Small intestine (tissue), 7 donors: ENCODE measurements around the gene LTBP2. TPM values are rescaled to one million over a fixed set of nuclear protein-coding genes. Genes with fewer than 3 reads are reported as not detected.

Experiments
- DNase-seq, 2 donors: peaks; one replicate each; pipeline versions ENCODE4 v3.0.0 to v3.0.0-alpha.2; 2013
- FAIRE-seq: peaks from 2 replicates; lab custom pipeline; 2012; peaks lifted over from hg19 to GRCh38; lab: Jason Lieb, UNC
- H3K27ac ChIP-seq, 3 donors: one replicate each; pipeline ENCODE4 v1.5.1; 2013; ENCODE audit warnings: low read length in 2 of 3, mild to moderate bottlenecking in 2 of 3, control low read depth in 1 of 3, inconsistent platforms in 1 of 3, low read depth in 1 of 3, moderate library complexity in 1 of 3
- H3K27me3 ChIP-seq, 3 donors: one replicate each; pipeline ENCODE4 v1.6.1; 2013; ENCODE audit warnings: low read length in 3 of 3, inconsistent platforms in 1 of 3; ENCODE audit not compliant: control insufficient read depth in 3 of 3, insufficient read depth in 3 of 3
- H3K36me3 ChIP-seq, 3 donors: one replicate each; pipeline ENCODE4 v1.6.1; 2013; ENCODE audit warnings: low read length in 3 of 3, inconsistent platforms in 1 of 3, low read depth in 1 of 3, mild to moderate bottlenecking in 1 of 3, moderate library complexity in 1 of 3; ENCODE audit not compliant: control insufficient read depth in 3 of 3, insufficient read depth in 2 of 3
- H3K4me1 ChIP-seq, 3 donors: one replicate each; pipeline ENCODE4 v1.6.1; 2013; ENCODE audit warnings: low read length in 2 of 3, inconsistent platforms in 1 of 3, low read depth in 1 of 3, mild to moderate bottlenecking in 1 of 3, moderate library complexity in 1 of 3; ENCODE audit not compliant: control insufficient read depth in 3 of 3, insufficient read depth in 2 of 3
- H3K4me3 ChIP-seq, 3 donors: one replicate each; pipeline ENCODE4 v1.5.1; 2013; ENCODE audit warnings: low read length in 3 of 3, control low read depth in 1 of 3, inconsistent platforms in 1 of 3, low read depth in 1 of 3, mild to moderate bottlenecking in 1 of 3, moderate library complexity in 1 of 3
- H3K9me3 ChIP-seq, 2 donors: one replicate each; pipeline ENCODE4 v1.6.1; 2013; ENCODE audit warnings: low read depth in 1 of 2, low read length in 1 of 2; ENCODE audit not compliant: control insufficient read depth in 2 of 2, insufficient read depth in 1 of 2
- WGBS, 3 donors: extraction: QIAGEN DNeasy Blood & Tissue Kit; methylation state at CpG; one replicate each; pipeline ENCODE4 v1.1.7; 2013; 5-methylcytosine and 5-hydroxymethylcytosine counted together
- polyA plus RNA-seq, 4 donors: library from polyadenylated mRNA; stranded (reverse) in 3 of 4; unstranded in 1 of 4; fragments of 200-250 nt in 3 of 4; fragments of 120-200 nt in 1 of 4; gene quantifications; one replicate each; pipeline versions ENCODE4 v1.2.1 to v1.2.3, GENCODE V29; 2013
- donor health status: healthy with polysubstance abuse.
- donor health status: control.
- donor health status: control.
- donor health status: Bipolar disorder and iron deficiency.
- donor health status: healthy.

LTBP2 gene
- polyA plus RNA-seq, 4 donors, result 0.22 to 1.8 (median 1.1) TPM

DNA sequence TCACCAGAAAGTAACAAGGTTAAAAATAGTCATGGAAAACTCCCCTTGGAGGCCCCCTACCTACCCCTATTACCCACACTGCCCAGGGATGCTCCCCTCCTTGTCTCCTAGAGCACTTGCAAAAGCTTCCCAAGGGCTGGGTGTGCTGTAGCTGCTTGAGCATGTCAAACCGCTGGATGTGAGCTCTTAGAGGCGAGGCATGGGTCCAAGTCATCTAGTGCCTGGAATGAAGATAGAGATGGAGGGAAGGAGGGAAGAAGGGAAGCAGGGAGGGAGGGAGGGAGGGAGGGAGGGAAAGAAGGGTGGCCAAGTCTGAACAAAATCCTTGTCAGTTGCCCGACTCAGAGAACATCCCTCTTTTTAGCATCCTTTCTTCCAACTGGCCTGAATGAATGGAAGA is 43.1 kb downstream of the LTBP2 start:
- WGBS, 3 donors, result 65 to 94% (median 90%) methylated on average over 3 of the region's 3 CpGs
- Histone ChIP-seq H3K4me1 (peaks cover 0 to 23% (median 0%) of the 10 kb centered on the region in 3 donors), H3K27ac (no peak overlapping the region), H3K27me3 (no peaks in the 10 kb centered on the region), H3K36me3 (no peaks in the 10 kb centered on the region), H3K4me3 (no peak overlapping the region), H3K9me3 (no peaks in the 10 kb centered on the region)
- DNase-seq (no peak), FAIRE-seq (no peak)

DNA sequence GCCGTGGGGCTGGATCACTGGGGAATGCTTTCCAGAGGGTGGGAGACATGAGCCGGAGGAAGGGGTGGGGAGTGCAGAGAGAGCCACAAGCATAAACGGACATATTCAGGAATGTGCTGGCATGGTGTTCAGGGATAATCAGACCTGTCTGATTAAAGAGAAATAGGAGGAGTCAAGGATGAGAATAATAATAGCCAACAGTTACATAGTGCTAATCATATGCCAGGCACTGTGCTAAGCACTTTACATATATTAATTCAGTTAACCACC is 43.7 kb downstream of the LTBP2 start:
- no peaks in the 10 kb centered on the region for H3K36me3 ChIP-seq
- no peak overlapping the region for H3K4me3 ChIP-seq
- DNase-seq (no peak), FAIRE-seq (no peak)
- H3K9me3 ChIP-seq, result no peaks in the 10 kb centered on the region
- no peaks in the 10 kb centered on the region for H3K27me3 ChIP-seq
- no peak overlapping the region for H3K27ac ChIP-seq
- H3K4me1 ChIP-seq, result peaks cover 0 to 17% (median 0%) of the 10 kb centered on the region in 3 donors
- WGBS, 3 donors, result 65 to 78% (median 71%) methylated on average over 3 of the region's 3 CpGs

- Histone ChIP-seq H3K4me1 (peaks cover 0 to 14% (median 0%) of the 10 kb centered on the region in 3 donors), H3K27ac (no peak overlapping the region), H3K27me3 (no peaks in the 10 kb centered on the region), H3K9me3 (no peaks in the 10 kb centered on the region), H3K4me3 (no peak overlapping the region), H3K36me3 (no peaks in the 10 kb centered on the region)
- no peak for FAIRE-seq
- 86 to 89% (median 86%) methylated on average over 21 of the region's 21 CpGs for WGBS, 3 donors
- DNase-seq, result no peak
These were observed 44.2 kb downstream of the LTBP2 start for GRCh38 chr14:74567646-74568379.

GRCh38 chr14:74567219-74567618 is 44.8 kb downstream of the LTBP2 start:
- WGBS, 3 donors, result 42 to 73% (median 72%) methylated on average over 8 to 9 of the region's 9 CpGs
- no peaks in the 10 kb centered on the region for H3K36me3 ChIP-seq
- no peaks in the 10 kb centered on the region for H3K27me3 ChIP-seq
- no peak overlapping the region for H3K4me3 ChIP-seq
- no peak for FAIRE-seq
- no peaks in the 10 kb centered on the region for H3K9me3 ChIP-seq
- no peak overlapping the region for H3K27ac ChIP-seq
- no peak for DNase-seq
- peaks cover 0 to 14% (median 0%) of the 10 kb centered on the region in 3 donors for H3K4me1 ChIP-seq

DNA sequence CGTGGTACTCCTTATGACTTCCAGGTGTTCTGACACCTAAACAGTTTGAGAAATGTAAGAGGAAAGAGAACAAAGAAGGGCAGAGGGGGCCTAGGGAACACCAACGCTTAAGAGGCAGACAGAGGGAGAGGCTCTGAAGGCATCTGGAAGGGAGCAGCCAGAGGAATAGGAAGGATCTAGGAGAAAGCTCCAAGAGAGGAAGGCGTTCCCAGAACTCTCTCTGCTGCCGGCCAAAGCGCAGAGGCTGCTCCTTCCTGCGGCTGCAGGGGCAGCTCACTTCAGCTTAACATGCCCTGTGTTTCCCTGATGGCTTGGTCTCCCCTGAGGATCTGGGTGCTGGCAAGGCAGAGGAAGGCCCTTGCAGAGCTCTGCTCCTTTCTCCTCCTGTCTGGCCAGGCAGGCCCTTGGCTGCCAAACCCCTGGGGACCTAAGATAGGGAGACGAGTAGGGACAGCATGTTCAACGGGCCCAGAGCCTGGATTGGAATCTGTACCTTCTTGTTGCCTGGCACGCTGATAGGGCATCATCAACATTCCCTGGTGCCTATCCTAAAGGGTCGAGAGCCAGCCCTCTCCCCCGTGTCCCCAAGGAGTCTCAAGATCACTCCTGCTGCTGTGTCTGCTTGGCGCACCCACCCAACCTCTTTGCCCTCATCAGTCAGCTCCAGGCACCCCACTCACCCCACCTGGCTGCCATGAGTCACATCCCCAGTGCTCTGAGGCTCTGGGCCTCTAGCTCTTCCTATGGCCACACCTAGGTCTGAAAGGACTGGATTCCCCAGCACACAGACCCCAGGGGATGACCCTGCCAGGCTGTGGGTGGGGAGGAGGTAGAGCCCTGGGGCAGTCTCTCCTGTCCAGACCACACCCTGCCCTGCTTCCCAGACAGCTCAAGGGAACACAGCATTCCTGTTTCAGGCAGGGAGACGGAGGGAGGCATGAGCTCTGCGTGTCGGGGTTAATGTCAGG is 45.6 kb downstream of the LTBP2 start:
- FAIRE-seq (no peak), DNase-seq (no peak)
- Histone ChIP-seq H3K4me3 (no peak overlapping the region), H3K27me3 (no peaks in the 10 kb centered on the region), H3K27ac (no peak overlapping the region), H3K36me3 (no peaks in the 10 kb centered on the region), H3K9me3 (no peaks in the 10 kb centered on the region), H3K4me1 (peaks cover 0 to 14% (median 0%) of the 10 kb centered on the region in 3 donors)
- WGBS, 3 donors, result 66 to 77% (median 76%) methylated on average over 13 to 15 of the region's 15 CpGs

DNA sequence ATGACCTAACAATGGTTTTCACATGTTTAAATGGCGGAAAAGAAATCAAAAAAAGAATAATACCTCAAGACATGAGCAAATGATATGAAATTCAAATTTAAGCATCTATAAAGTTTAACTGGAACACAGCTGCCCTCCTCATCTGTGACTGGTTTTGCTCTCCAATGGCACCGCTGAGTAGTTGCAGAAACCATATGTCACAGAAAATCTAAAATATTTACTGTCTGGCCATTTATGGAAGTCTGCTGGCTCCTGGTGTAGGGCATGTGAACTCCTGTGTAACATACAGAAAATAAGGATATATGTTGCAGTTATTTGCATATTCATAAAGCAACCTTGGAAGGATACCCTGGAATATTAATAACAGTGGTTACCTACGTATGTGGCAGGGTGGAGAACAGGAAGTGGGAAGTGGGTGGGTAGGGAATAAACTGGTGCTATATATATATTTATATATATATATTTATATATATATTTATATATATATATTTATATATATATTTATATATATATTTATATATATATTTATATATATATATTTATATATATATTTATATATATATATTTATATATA is 48.4 kb downstream of the LTBP2 start:
- DNase-seq (no peak), FAIRE-seq (no peak)
- H3K4me3 ChIP-seq, result no peak overlapping the region
- H3K9me3 ChIP-seq, result no peaks in the 10 kb centered on the region
- no peak overlapping the region for H3K27ac ChIP-seq
- H3K4me1 ChIP-seq, result peaks cover 0 to 7% (median 0%) of the 10 kb centered on the region in 3 donors
- H3K27me3 ChIP-seq, result no peaks in the 10 kb centered on the region
- no peaks in the 10 kb centered on the region for H3K36me3 ChIP-seq
- WGBS, 3 donors, result 70 to 89% (median 87%) methylated on average over 3 of the region's 3 CpGs

GRCh38 chr14:74563233-74563585 is 48.8 kb downstream of the LTBP2 start:
- FAIRE-seq, result no peak
- Histone ChIP-seq H3K4me1 (peaks cover 0 to 7% (median 0%) of the 10 kb centered on the region in 3 donors), H3K4me3 (no peak overlapping the region), H3K27me3 (no peaks in the 10 kb centered on the region), H3K9me3 (no peaks in the 10 kb centered on the region), H3K36me3 (no peaks in the 10 kb centered on the region), H3K27ac (peak overlapping the region in 1 of 3 donors; percentile 0)
- WGBS, 3 donors, result 66 to 83% (median 83%) methylated on average over 5 of the region's 5 CpGs
- no peak for DNase-seq

DNA sequence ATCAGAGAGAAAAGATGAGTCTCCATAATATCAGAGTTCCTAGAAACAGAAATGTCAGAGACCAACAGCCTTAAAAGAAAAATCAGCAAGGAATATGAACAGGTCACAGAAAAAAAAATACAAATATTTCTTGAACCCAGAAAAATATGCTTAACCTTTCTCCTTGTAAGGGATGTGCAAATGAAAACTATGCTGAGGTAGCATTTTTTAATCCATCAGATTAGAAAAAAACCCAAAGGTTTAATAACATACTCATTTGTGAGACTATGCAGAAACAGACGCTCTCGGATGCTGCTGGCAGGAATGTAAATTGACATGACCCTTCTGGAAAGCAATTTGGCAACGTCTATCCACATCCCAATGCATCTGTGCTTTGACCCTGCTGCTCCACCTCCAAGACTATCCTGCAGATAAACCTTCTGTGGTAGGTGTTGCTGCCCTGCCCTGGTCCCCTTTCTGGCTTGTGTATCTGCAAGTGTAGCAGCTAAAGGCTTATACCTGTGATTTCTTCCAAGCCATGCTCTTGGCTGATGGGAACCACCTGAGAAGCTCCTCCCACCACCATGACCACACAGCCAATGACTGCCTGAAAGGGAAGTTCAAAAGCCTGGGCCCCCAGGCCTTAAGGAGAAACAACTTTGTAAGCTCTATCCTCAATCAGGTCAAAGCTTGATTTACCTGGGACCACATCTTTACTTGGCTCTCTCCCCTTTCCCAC is 49.4 kb downstream of the LTBP2 start:
- Histone ChIP-seq H3K4me1 (peaks cover 0 to 6% (median 0%) of the 10 kb centered on the region in 3 donors), H3K36me3 (no peaks in the 10 kb centered on the region), H3K4me3 (no peak overlapping the region), H3K27me3 (no peaks in the 10 kb centered on the region), H3K9me3 (no peaks in the 10 kb centered on the region), H3K27ac (peak overlapping the region in 1 of 3 donors; percentile 0)
- DNase-seq (no peak), FAIRE-seq (no peak)
- WGBS, 3 donors, result 34 to 57% (median 46%) methylated on average over 3 of the region's 3 CpGs
